H1 (cell line): ENCODE results near the gene MAPK8IP2. TPM values are rescaled to one million over a fixed set of nuclear protein-coding genes. Genes with fewer than 3 reads are reported as not detected.

ENCODE experiments used
- CTCF ChIA-PET: fragments of 300-600 bp; sonication (Branson Sonifier 250); formaldehyde crosslinking; loops from one replicate; lab custom pipeline; 2021; ENCODE audit not compliant: partially characterized antibody; lab: Charles Lee
- POLR2A ChIA-PET: fragments of 300-600 bp; sonication (Branson Sonifier 250); formaldehyde crosslinking; loops from one replicate; lab custom pipeline; 2021; ENCODE audit warnings: inconsistent platforms; ENCODE audit not compliant: partially characterized antibody; lab: Charles Lee
- DNase-seq, 2 experiments: peaks; one replicate each; pipeline versions ENCODE4 v3.0.0 to v3.0.0-alpha.2; 2010 to 2022; ENCODE audit warnings: low spot score in 2 of 2, low read depth in 1 of 2, mixed read lengths in 1 of 2
- FAIRE-seq: peaks from 2 replicates; lab custom pipeline; 2011; peaks lifted over from hg19 to GRCh38; lab: Jason Lieb, UNC
- H2AFZ ChIP-seq: 2 replicates; pipeline ENCODE4 v1.8.1; 2012; ENCODE audit warnings: low read length, inconsistent platforms
- H2AK5ac ChIP-seq: 2 replicates; pipeline ENCODE4 v1.6.1; 2013; ENCODE audit warnings: low read depth, low read length
- H2BK120ac ChIP-seq: replicated peaks from 2 replicates; pipeline ENCODE3; 2013; ENCODE audit warnings: low read depth, low read length, inconsistent platforms
- H2BK12ac ChIP-seq: 2 replicates; pipeline ENCODE4 v1.6.1; 2013; ENCODE audit warnings: low read depth, low read length
- H2BK15ac ChIP-seq: 2 replicates; pipeline ENCODE4 v1.6.1; 2013; ENCODE audit warnings: low read length
- H2BK20ac ChIP-seq: 2 replicates; pipeline ENCODE4 v1.6.1; 2013; ENCODE audit warnings: low read length
- H2BK5ac ChIP-seq: 2 replicates; pipeline ENCODE4 v1.6.1; 2013; ENCODE audit warnings: low read depth, low read length
- H3K14ac ChIP-seq: 2 replicates; pipeline ENCODE4 v1.6.1; 2013; ENCODE audit warnings: inconsistent platforms; ENCODE audit not compliant: insufficient read length
- H3K18ac ChIP-seq: 2 replicates; pipeline ENCODE4 v1.6.1; 2013; ENCODE audit warnings: low read length; ENCODE audit errors: extremely low read depth
- H3K23ac ChIP-seq: 2 replicates; pipeline ENCODE4 v1.6.1; 2013; ENCODE audit warnings: inconsistent platforms; ENCODE audit not compliant: insufficient read length
- H3K23me2 ChIP-seq: 2 replicates; pipeline ENCODE4 v1.6.1; 2013; ENCODE audit warnings: low read depth, low read length
- H3K27ac ChIP-seq: 2 replicates; pipeline ENCODE4 v1.6.1; 2011; ENCODE audit warnings: low read depth, low read length, inconsistent platforms
- H3K27me3 ChIP-seq, 4 experiments: replicated peaks in 1 of 4; 1 replicate in 1 of 4; 2 replicates in 3 of 4; pipeline versions ENCODE4 v1.6.1 to v1.8.1; 2011 to 2013; ENCODE audit warnings: low read length in 3 of 4, mild to moderate bottlenecking in 3 of 4, inconsistent platforms in 2 of 4, mixed read lengths in 2 of 4, moderate library complexity in 1 of 4; ENCODE audit not compliant: control insufficient read depth in 3 of 4, insufficient read depth in 3 of 4; ENCODE audit errors: extremely low read depth in 1 of 4
- H3K36me3 ChIP-seq, 4 experiments: 2 replicates each; pipeline versions ENCODE4 v1.6.1 to v1.8.1; 2011 to 2013; ENCODE audit warnings: mild to moderate bottlenecking in 4 of 4, low read length in 3 of 4, moderate library complexity in 2 of 4, control low read depth in 1 of 4, inconsistent platforms in 1 of 4; ENCODE audit not compliant: insufficient read depth in 4 of 4, control insufficient read depth in 2 of 4
- H3K4ac ChIP-seq: replicated peaks from 2 replicates; pipeline ENCODE3; 2013; ENCODE audit warnings: low read length, low read depth, mixed read lengths, inconsistent platforms; ENCODE audit not compliant: insufficient read length
- H3K4me1 ChIP-seq, 4 experiments: replicated peaks in 1 of 4; 1 replicate in 1 of 4; 2 replicates in 3 of 4; pipeline versions ENCODE4 v1.6.1 to v1.8.1; 2011 to 2013; ENCODE audit warnings: low read length in 3 of 4, inconsistent platforms in 2 of 4, mixed read lengths in 1 of 4; ENCODE audit not compliant: insufficient read depth in 4 of 4, control insufficient read depth in 3 of 4
- H3K4me2 ChIP-seq, 2 experiments: 2 replicates each; pipeline versions ENCODE4 v1.6.1 to v1.8.1; 2011 to 2013; ENCODE audit warnings: low read depth in 2 of 2, low read length in 2 of 2, control low read depth in 1 of 2, inconsistent platforms in 1 of 2, mild to moderate bottlenecking in 1 of 2; ENCODE audit not compliant: insufficient read depth in 1 of 2
- H3K4me3 ChIP-seq, 4 experiments: fragments of 200-600, 300-600 bp in 1 of 4; sonication (generic), shearing (Covaris generic), sonication (Bioruptor Twin) in 1 of 4; 2 replicates each; pipeline versions ENCODE4 v1.5.1 to v1.8.1; 2011 to 2016; ENCODE audit warnings: low read length in 4 of 4, low read depth in 3 of 4, control low read depth in 2 of 4, inconsistent platforms in 2 of 4, mild to moderate bottlenecking in 2 of 4, mixed read lengths in 1 of 4, moderate library complexity in 1 of 4; ENCODE audit not compliant: insufficient read depth in 2 of 4; ENCODE audit errors: extremely low read depth in 1 of 4
- H3K56ac ChIP-seq: replicated peaks from 2 replicates; pipeline ENCODE3; 2013; ENCODE audit warnings: low read depth, mild to moderate bottlenecking, mixed read lengths, low read length, inconsistent platforms; ENCODE audit not compliant: insufficient read length
- H3K79me1 ChIP-seq: 2 replicates; pipeline ENCODE4 v1.6.1; 2013; ENCODE audit warnings: low read depth, low read length, control low read depth
- H3K79me2 ChIP-seq, 2 experiments: 2 replicates each; pipeline versions ENCODE4 v1.6.1 to v1.8.1; 2012 to 2013; ENCODE audit warnings: low read length in 2 of 2, mild to moderate bottlenecking in 2 of 2, inconsistent platforms in 1 of 2; ENCODE audit not compliant: insufficient read depth in 2 of 2, control insufficient read depth in 1 of 2
- H3K9ac ChIP-seq, 4 experiments: replicated peaks in 1 of 4; 1 replicate in 1 of 4; 2 replicates in 3 of 4; pipeline versions ENCODE4 v1.6.1 to v1.8.1; 2011 to 2013; ENCODE audit warnings: low read depth in 3 of 4, low read length in 3 of 4, control low read depth in 2 of 4, mild to moderate bottlenecking in 2 of 4, moderate library complexity in 2 of 4, inconsistent platforms in 1 of 4; ENCODE audit errors: extremely low read depth in 1 of 4
- H3K9me3 ChIP-seq, 2 experiments: 2 replicates each; pipeline versions ENCODE4 v1.6.1 to v1.8.1; 2012 to 2013; ENCODE audit warnings: mild to moderate bottlenecking in 2 of 2, moderate library complexity in 2 of 2, control low read depth in 1 of 2, inconsistent platforms in 1 of 2, low read depth in 1 of 2, low read length in 1 of 2, mixed read lengths in 1 of 2; ENCODE audit not compliant: insufficient read depth in 2 of 2
- H4K20me1 ChIP-seq, 2 experiments: replicated peaks in 1 of 2; 2 replicates each; pipeline versions ENCODE3 to v1.8.1; 2011 to 2013; ENCODE audit warnings: inconsistent platforms in 2 of 2, low read length in 2 of 2, mild to moderate bottlenecking in 1 of 2; ENCODE audit not compliant: insufficient read depth in 2 of 2, control insufficient read depth in 1 of 2
- H4K5ac ChIP-seq: 2 replicates; pipeline ENCODE4 v1.6.1; 2013; ENCODE audit warnings: low read length, low read depth, mixed read lengths, inconsistent platforms; ENCODE audit not compliant: insufficient read length
- H4K8ac ChIP-seq: 2 replicates; pipeline ENCODE4 v1.8.0; 2013; ENCODE audit warnings: mild to moderate bottlenecking, moderate library complexity, low read length, inconsistent platforms; ENCODE audit not compliant: insufficient read depth; ENCODE audit errors: extremely low read depth
- H4K91ac ChIP-seq: replicated peaks from 2 replicates; pipeline ENCODE3; 2013; ENCODE audit warnings: low read length, mixed read lengths, inconsistent platforms; ENCODE audit not compliant: insufficient read length
- GABPA ChIP-seq: IDR thresholded peaks from 2 replicates; pipeline ENCODE4 v1.6.1; 2011; ENCODE audit warnings: mild to moderate bottlenecking, low read length, moderate library complexity, borderline replicate concordance; ENCODE audit not compliant: insufficient read depth
- USF2 ChIP-seq: IDR thresholded peaks from 2 replicates; pipeline ENCODE4 v1.6.1; 2011; ENCODE audit warnings: low read length, improper control_type of control experiment
- WGBS, 2 experiments: shearing (Covaris generic) in 1 of 2; methylation state at CpG; one replicate each; pipeline versions ENCODE4 v1.1.6 to v1.1.7; 2013 to 2015; ENCODE audit warnings: low lambda C conversion rate in 2 of 2, mixed read lengths in 2 of 2, inconsistent platforms in 1 of 2, low coverage in 1 of 2, missing lambda C conversion rate in 1 of 2; ENCODE audit not compliant: insufficient replicate concordance in 2 of 2, insufficient coverage in 1 of 2, insufficient read length in 1 of 2; ENCODE audit errors: extremely low coverage in 1 of 2, missing lambda C conversion rate in 1 of 2; 5-methylcytosine and 5-hydroxymethylcytosine counted together
- polyA plus RNA-seq, 7 experiments: library from polyadenylated mRNA; depleted of rRNA in 3 of 7; stranded (reverse) in 5 of 7; unstranded in 2 of 7; fragments of >200 nt in 5 of 7; fragments of 200-250 nt in 2 of 7; gene quantifications; 1 replicate in 5 of 7; 2 replicates in 1 of 7; 4 replicates in 1 of 7; pipeline versions ENCODE4 v1.2.1 to v1.2.3, GENCODE V29; 2011 to 2013; ENCODE audit warnings: missing spikeins in 2 of 7, mixed read lengths in 2 of 7
- total RNA-seq: library from RNA; stranded (reverse); fragmentation: NEBNext Ultra II Directional; extraction: Animal tissue kit (Norgen Biotek cat#: 25700); gene quantifications from 2 replicates; pipeline ENCODE4 v1.2.1, GENCODE V29; 2021

MAPK8IP2 gene
- total and polyA plus RNA-seq, 2 of the 8 experiments (the other 6 are each of a cell fraction or from before 2014, with no cell fraction given), result 1.5 to 5.5 TPM

- Histone ChIP-seq H3K9ac (no peak overlapping the region), H3K14ac (no peak overlapping the region), H2BK15ac (no peak overlapping the region), H2BK5ac (no peak overlapping the region), H4K91ac (no peak overlapping the region), H3K27me3 (no peaks in the 10 kb centered on the region; a peak in 1 of 7 replicates), H3K4me1 (no peaks in the 10 kb centered on the region), H2AFZ (no peak overlapping the region), H3K9me3 (no peaks in the 10 kb centered on the region), H3K4me2 (no peak overlapping the region), H2BK120ac (no peak overlapping the region), H3K79me2 (no peaks in the 10 kb centered on the region), H2BK12ac (no peak overlapping the region), H4K8ac (no peak overlapping the region), H3K56ac (no peak overlapping the region), H3K23ac (no peak overlapping the region), H3K4me3 (no peak overlapping the region), H4K5ac (no peak overlapping the region), H3K18ac (no peak overlapping the region; the same call in 1 of the 2 replicates), H3K36me3 (no peaks in the 10 kb centered on the region), H2BK20ac (no peak overlapping the region), H3K27ac (no peak overlapping the region), H2AK5ac (no peak overlapping the region), H4K20me1 (no peaks in the 10 kb centered on the region), H3K79me1 (no peaks in the 10 kb centered on the region), H3K4ac (no peak overlapping the region), H3K23me2 (no peaks in the 10 kb centered on the region)
- ChIA-PET POLR2A (no interaction called here), CTCF (no interaction called here)
- WGBS, 2 experiments, result 92% methylated on average over 11 of the region's 11 CpGs; no CpG with 5 or more reads in 1 of the 2 experiments
- DNase-seq, result no peak
- FAIRE-seq, result no peak
- TF ChIP-seq GABPA, result no peak
- no peak for TF ChIP-seq USF2
Observed at GRCh38 chr22:50635591-50635990, 35.0 kb downstream of the MAPK8IP2 start.
